ENCODE measurements around the gene KCNQ1OT1.

The KCNQ1OT1 gene

DNA sequence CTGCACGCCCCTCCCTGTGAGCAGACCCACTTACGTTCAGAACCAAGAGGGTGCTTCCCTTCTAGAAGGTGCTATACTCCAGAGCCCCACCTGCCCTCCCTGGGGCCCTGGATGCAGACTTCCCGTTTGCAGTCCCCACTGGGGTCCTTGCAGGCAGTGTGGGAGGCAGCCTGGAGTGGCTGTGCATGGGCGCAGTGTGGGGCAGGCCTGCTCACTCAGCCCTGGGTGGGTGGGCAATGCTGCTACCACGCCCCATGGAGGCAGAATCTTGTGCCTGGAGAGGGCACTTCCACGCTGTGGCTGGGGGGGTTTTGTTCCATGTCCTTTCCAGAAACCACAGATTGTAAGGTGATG lies 116.2 kb downstream of the KCNQ1OT1 start:
- no peak overlapping the region for H3K27ac ChIP-seq (ENCODE audit: low read length)
- no peak overlapping the region for H2AFZ ChIP-seq (ENCODE audit: low read depth, low read length)
- H3K27me3 ChIP-seq (ENCODE audit: low read depth, low read length): no peaks in the 10 kb centered on the region
- TF ChIP-seq EZH2phosphoT487 (IDR thresholded peaks at IDR 0.05; ENCODE audit: low read depth): no peak
- TF ChIP-seq, protein P1, sequence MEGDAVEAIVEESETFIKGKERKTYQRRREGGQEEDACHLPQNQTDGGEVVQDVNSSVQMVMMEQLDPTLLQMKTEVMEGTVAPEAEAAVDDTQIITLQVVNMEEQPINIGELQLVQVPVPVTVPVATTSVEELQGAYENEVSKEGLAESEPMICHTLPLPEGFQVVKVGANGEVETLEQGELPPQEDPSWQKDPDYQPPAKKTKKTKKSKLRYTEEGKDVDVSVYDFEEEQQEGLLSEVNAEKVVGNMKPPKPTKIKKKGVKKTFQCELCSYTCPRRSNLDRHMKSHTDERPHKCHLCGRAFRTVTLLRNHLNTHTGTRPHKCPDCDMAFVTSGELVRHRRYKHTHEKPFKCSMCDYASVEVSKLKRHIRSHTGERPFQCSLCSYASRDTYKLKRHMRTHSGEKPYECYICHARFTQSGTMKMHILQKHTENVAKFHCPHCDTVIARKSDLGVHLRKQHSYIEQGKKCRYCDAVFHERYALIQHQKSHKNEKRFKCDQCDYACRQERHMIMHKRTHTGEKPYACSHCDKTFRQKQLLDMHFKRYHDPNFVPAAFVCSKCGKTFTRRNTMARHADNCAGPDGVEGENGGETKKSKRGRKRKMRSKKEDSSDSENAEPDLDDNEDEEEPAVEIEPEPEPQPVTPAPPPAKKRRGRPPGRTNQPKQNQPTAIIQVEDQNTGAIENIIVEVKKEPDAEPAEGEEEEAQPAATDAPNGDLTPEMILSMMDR (IDR thresholded peaks at IDR 0.05; ENCODE audit: low read depth, low read length): no peak
- H3K79me2 ChIP-seq (ENCODE audit: low read length): no peaks in the 10 kb centered on the region
- no peak overlapping the region for H3K4me3 ChIP-seq (ENCODE audit: low read length)
- no peak overlapping the region for H3K4me2 ChIP-seq (ENCODE audit: low read length)
- H3K9ac ChIP-seq (ENCODE audit: low read length): no peak overlapping the region
- no peaks in the 10 kb centered on the region for H3K4me1 ChIP-seq (ENCODE audit: low read length)
- H3K36me3 ChIP-seq (replicated peaks; ENCODE audit: low read depth, low read length): no peaks in the 10 kb centered on the region
- no peaks in the 10 kb centered on the region for H4K20me1 ChIP-seq (ENCODE audit: insufficient read depth, low read length)
- H3K9me3 ChIP-seq (ENCODE audit: insufficient read depth, low read length): no peaks in the 10 kb centered on the region

DNA sequence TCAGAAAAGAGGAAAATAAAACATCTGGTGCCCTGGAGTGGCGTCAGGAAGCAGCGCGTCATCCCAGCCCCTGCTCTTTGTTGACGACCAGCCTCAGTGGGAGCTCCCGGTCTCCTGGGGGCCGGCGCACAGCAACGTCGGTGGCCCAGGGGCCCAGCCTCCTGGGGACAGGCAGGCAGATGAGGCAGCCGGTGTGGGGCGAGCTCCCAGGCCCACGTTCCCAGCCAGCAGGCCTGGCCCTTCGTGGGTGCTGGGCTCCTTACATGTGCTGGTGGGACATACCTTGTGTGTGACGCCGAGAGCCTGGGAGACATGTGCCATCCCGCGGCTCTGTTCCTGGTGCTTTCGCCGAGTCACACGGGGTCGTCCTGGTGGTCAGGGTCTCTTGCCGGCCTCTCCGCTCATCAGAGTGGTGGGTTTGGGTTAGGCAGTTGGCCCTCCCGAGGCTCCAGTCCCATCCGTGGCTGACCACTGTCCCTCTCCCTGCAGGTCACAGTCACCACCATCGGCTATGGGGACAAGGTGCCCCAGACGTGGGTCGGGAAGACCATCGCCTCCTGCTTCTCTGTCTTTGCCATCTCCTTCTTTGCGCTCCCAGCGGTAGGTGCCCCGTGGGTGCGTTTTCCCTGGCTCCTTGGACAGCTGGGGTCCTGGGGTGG lies 116.7 kb downstream of the KCNQ1OT1 start:
- no peak for TF ChIP-seq EZH2phosphoT487 (IDR thresholded peaks at IDR 0.05; ENCODE audit: low read depth)
- TF ChIP-seq, protein P1 (IDR thresholded peaks at IDR 0.05; ENCODE audit: low read depth, low read length): no peak
- Histone ChIP-seq H3K9me3 (ENCODE audit: insufficient read depth, low read length) (no peaks in the 10 kb centered on the region), H4K20me1 (ENCODE audit: insufficient read depth, low read length) (no peaks in the 10 kb centered on the region), H3K9ac (ENCODE audit: low read length) (no peak overlapping the region), H3K4me2 (ENCODE audit: low read length) (no peak overlapping the region), H3K79me2 (ENCODE audit: low read length) (no peaks in the 10 kb centered on the region), H2AFZ (ENCODE audit: low read depth, low read length) (no peak overlapping the region), H3K4me3 (ENCODE audit: low read length) (no peak overlapping the region), H3K36me3 (replicated peaks; ENCODE audit: low read depth, low read length) (no peaks in the 10 kb centered on the region), H3K27me3 (ENCODE audit: low read depth, low read length) (no peaks in the 10 kb centered on the region), H3K4me1 (ENCODE audit: low read length) (no peaks in the 10 kb centered on the region), H3K27ac (ENCODE audit: low read length) (no peak overlapping the region)

DNA sequence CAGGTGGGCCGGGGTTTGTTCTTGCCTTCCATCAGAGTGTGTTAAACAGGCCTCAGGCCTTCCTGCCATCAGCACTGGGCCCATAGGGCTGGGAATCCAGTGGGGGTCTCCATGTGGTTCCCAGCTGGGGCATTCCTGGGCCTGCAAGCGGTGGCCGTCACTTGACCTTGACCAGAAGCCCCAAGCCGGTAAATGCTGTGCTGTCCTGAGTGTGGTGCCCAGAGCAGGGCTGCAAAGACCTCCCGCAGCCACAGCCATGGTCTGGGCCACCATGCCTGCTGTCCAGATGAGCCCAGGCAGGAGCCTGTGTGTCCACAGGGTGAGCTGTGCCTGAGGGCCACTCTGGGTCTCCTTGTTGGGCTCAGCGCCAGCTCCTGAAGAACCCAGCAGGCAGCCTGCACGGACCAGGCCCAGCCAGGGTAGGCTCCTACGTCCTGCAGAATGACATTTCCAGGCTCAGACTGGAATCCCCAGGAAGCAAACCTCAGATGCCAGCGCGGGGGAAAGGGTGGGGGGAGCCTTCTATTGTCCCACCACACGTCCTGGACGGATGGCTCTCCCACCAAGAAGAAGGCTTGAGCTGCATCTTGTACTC lies 117.3 kb downstream of the KCNQ1OT1 start:
- Histone ChIP-seq H2AFZ (ENCODE audit: low read depth, low read length) (no peak overlapping the region), H3K36me3 (replicated peaks; ENCODE audit: low read depth, low read length) (no peaks in the 10 kb centered on the region), H3K79me2 (ENCODE audit: low read length) (no peaks in the 10 kb centered on the region), H3K9ac (ENCODE audit: low read length) (no peak overlapping the region), H3K4me2 (ENCODE audit: low read length) (no peak overlapping the region), H3K27me3 (ENCODE audit: low read depth, low read length) (no peaks in the 10 kb centered on the region), H3K27ac (ENCODE audit: low read length) (no peak overlapping the region), H3K4me3 (ENCODE audit: low read length) (no peak overlapping the region), H3K9me3 (ENCODE audit: insufficient read depth, low read length) (no peaks in the 10 kb centered on the region), H3K4me1 (ENCODE audit: low read length) (no peaks in the 10 kb centered on the region), H4K20me1 (ENCODE audit: insufficient read depth, low read length) (no peaks in the 10 kb centered on the region)
- no peak for TF ChIP-seq EZH2phosphoT487 (IDR thresholded peaks at IDR 0.05; ENCODE audit: low read depth)
- TF ChIP-seq, protein P1 (IDR thresholded peaks at IDR 0.05; ENCODE audit: low read depth, low read length): no peak

DNA sequence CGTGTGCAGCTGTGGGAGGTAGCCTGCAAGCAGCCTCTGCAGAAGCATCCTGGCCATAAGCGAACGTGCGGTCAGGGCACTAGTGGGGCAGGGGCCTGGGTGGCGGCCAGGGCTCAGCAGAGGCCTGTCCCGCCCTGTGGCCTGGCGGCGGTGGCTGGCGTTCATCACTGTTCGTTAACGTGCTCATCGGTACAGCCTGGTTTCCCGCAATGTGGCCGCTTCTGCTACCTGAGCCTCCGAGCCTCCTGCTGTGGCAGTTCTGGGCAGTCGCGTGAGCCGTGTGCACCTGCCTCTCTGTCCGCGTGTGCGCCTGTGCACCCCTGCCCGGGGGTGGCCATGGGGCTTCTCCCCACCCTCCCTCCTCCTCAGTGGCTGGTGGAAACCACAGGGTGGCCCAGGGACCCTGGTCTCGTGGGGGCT lies 117.9 kb downstream of the KCNQ1OT1 start:
- Histone ChIP-seq H3K4me2 (ENCODE audit: low read length) (no peak overlapping the region), H3K36me3 (replicated peaks; ENCODE audit: low read depth, low read length) (no peaks in the 10 kb centered on the region), H3K27me3 (ENCODE audit: low read depth, low read length) (no peaks in the 10 kb centered on the region), H3K9ac (ENCODE audit: low read length) (no peak overlapping the region), H2AFZ (ENCODE audit: low read depth, low read length) (no peak overlapping the region), H4K20me1 (ENCODE audit: insufficient read depth, low read length) (no peaks in the 10 kb centered on the region), H3K27ac (ENCODE audit: low read length) (no peak overlapping the region), H3K4me1 (ENCODE audit: low read length) (no peaks in the 10 kb centered on the region), H3K9me3 (ENCODE audit: insufficient read depth, low read length) (no peaks in the 10 kb centered on the region), H3K79me2 (ENCODE audit: low read length) (no peaks in the 10 kb centered on the region), H3K4me3 (ENCODE audit: low read length) (no peak overlapping the region)
- TF ChIP-seq, protein P1 (IDR thresholded peaks at IDR 0.05; ENCODE audit: low read depth, low read length): no peak
- no peak for TF ChIP-seq EZH2phosphoT487 (IDR thresholded peaks at IDR 0.05; ENCODE audit: low read depth)

All from OCI-LY3 (cell line).